ENCODE measurements around the gene C16orf96. TPM values are rescaled to one million over a fixed set of nuclear protein-coding genes. Genes with fewer than 3 reads are reported as not detected.

C16orf96 gene
- total RNA-seq, 6 experiments from 2014 or later = not detected

DNA sequence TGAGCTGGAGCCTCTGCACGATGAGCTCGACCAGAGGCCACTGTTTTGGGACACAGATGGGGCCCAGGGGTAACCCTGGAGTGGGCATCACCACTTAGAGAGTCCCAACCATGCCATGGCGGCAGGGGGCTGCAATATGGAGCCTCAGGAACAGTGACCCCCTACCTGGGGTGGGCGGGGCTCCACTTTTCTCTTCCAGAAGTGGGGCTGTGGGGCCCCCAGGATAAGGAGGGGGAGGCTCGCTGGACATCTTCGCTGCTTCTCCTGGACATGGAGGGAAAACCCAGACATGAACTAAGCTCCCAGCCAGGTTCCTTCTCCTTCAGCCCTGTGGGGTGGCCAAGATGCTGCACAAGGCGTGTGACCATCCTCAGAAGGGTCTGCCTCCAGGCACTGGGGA lies 42.3 kb upstream of the C16orf96 start:
- H3K9me3 Mint-ChIP-seq = no peaks in the 10 kb centered on the region
- peaks cover 3% of the 10 kb centered on the region for H3K36me3 Mint-ChIP-seq (ENCODE audit: low read depth)
- no peaks in the 10 kb centered on the region for H3K4me1 Mint-ChIP-seq (ENCODE audit: low read depth)
- H3K27me3 Mint-ChIP-seq (ENCODE audit: insufficient read depth) = no peaks in the 10 kb centered on the region
- no peak overlapping the region for H3K4me3 Mint-ChIP-seq
- TF ChIP-seq CTCF (IDR thresholded peaks at IDR 0.05) = no peak
- no peak for DNase-seq
- no peak overlapping the region for H3K27ac Mint-ChIP-seq

DNA sequence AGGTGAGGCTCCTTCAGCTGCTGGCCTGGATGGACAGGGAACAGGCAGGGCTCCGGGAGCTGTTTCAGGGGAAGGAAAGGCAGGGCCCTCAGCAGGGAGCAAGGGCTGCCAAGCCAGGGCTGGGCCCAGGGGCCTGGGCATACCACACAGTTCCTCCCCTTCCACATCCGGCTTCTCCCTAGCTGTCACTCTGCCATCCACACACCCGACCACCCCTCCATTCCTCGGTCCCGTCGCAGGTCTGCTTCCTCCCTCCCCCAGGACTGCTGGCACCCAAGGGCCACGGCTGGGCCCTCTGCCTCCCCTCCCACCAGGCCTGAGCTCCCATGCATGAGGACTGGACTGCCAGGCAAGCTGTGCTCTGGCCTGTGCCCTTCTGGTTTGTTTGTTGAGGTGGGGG lies 41.5 kb upstream of the C16orf96 start:
- Mint-ChIP-seq H3K36me3 (ENCODE audit: low read depth) (peaks cover 3% of the 10 kb centered on the region), H3K4me3 (no peak overlapping the region), H3K9me3 (no peaks in the 10 kb centered on the region), H3K27ac (no peak overlapping the region), H3K27me3 (ENCODE audit: insufficient read depth) (no peaks in the 10 kb centered on the region), H3K4me1 (ENCODE audit: low read depth) (no peaks in the 10 kb centered on the region)
- no peak for TF ChIP-seq CTCF (IDR thresholded peaks at IDR 0.05)
- no peak for DNase-seq

GRCh38 chr16:4515611-4516233 lies 40.4 kb upstream of the C16orf96 start:
- Mint-ChIP-seq H3K27ac (no peak overlapping the region), H3K27me3 (ENCODE audit: insufficient read depth) (no peaks in the 10 kb centered on the region)
- TF ChIP-seq CTCF (IDR thresholded peaks at IDR 0.05) = no peak

GRCh38 chr16:4517812-4518680 lies 38.1 kb upstream of the C16orf96 start:
- H3K4me3 Mint-ChIP-seq = no peak overlapping the region
- H3K9me3 Mint-ChIP-seq = no peaks in the 10 kb centered on the region
- H3K4me1 Mint-ChIP-seq (ENCODE audit: low read depth) = no peaks in the 10 kb centered on the region; the same call in 1 of the 2 replicates
- H3K27ac Mint-ChIP-seq = no peak overlapping the region
- no peak for DNase-seq
- TF ChIP-seq CTCF (IDR thresholded peaks at IDR 0.05) = peak; percentile 74
- H3K36me3 Mint-ChIP-seq (ENCODE audit: low read depth) = no peaks in the 10 kb centered on the region
- no peaks in the 10 kb centered on the region for H3K27me3 Mint-ChIP-seq (ENCODE audit: insufficient read depth)

More at GRCh38 chr16:4515611-4516233, 40.4 kb upstream of the C16orf96 start:
- DNase-seq = no peak
- H3K4me3 Mint-ChIP-seq = no peak overlapping the region
- H3K36me3 Mint-ChIP-seq (ENCODE audit: low read depth) = peaks cover 3% of the 10 kb centered on the region; the same call in 1 of the 2 replicates
- no peaks in the 10 kb centered on the region for H3K4me1 Mint-ChIP-seq (ENCODE audit: low read depth)
- H3K9me3 Mint-ChIP-seq = no peaks in the 10 kb centered on the region

DNA sequence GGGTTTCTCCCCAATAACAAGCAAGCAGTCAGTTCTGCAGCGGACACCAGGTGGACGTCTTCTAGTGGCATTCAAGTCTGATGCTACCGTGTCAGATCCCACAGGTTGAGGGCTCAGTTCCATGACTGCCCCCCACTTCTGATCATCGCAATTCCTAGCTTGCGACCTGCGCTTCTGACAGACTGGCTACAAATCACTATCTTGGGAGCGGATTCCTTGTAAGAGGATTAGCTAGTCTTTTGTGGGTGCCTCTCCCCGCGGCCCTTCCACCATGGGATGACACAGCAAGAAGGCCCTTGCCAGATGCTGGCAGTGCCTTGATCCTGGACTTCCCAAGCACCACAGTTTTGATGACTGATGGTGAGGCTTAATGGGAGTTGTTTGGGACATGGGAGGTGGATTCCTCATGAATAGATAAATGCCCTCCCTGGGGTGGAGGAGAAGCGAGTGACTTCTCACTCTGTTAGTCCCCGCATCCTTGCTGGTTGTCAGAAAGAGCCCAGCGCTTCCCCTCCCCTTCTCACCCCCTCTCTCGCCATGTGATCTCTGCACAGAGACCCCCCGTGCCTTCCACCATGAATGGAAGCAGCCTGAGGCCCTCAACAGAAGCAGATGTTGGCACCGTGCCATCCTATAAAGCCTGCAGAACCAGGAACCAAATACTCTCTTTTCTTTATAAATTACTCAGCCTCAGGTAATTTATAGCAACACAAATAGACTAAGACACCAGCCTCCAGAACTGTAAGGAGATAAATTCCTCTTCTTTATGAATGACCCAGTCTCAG lies 36.7 kb upstream of the C16orf96 start:
- no peaks in the 10 kb centered on the region for H3K36me3 Mint-ChIP-seq (ENCODE audit: low read depth)
- TF ChIP-seq CTCF (IDR thresholded peaks at IDR 0.05) = no peak
- H3K4me1 Mint-ChIP-seq (ENCODE audit: low read depth) = no peaks in the 10 kb centered on the region; the same call in 1 of the 2 replicates
- no peak for DNase-seq
- H3K27ac Mint-ChIP-seq = no peak overlapping the region
- no peaks in the 10 kb centered on the region for H3K27me3 Mint-ChIP-seq (ENCODE audit: insufficient read depth)
- H3K9me3 Mint-ChIP-seq = no peaks in the 10 kb centered on the region
- no peak overlapping the region for H3K4me3 Mint-ChIP-seq

All from HFFc6 (cell line).